Measurements from ENCODE around the gene CYB5A. TPM values are rescaled to one million over a fixed set of nuclear protein-coding genes. Genes with fewer than 3 reads are reported as not detected.

CYB5A gene
- total RNA-seq, 1 experiment from 2014 or later: 130 TPM

- BruUV-seq (replicated peaks): no TSS peak
- Histone ChIP-seq H3K36me3 (ENCODE audit: low read depth, low read length) (no peaks in the 10 kb centered on the region), H3K9me3 (ENCODE audit: low read length) (no peaks in the 10 kb centered on the region), H3K4me1 (ENCODE audit: insufficient read depth, low read length) (no peaks in the 10 kb centered on the region), H3K27me3 (ENCODE audit: low read length) (no peaks in the 10 kb centered on the region), H3K79me2 (ENCODE audit: low read length) (no peaks in the 10 kb centered on the region), H3K4me2 (ENCODE audit: low read length) (no peak overlapping the region), H3K27ac (ENCODE audit: low read length) (no peak overlapping the region), H3K9ac (ENCODE audit: low read length) (no peak overlapping the region), H3K9me2 (replicated peaks; ENCODE audit: low read length) (no peaks in the 10 kb centered on the region), H3K4me3 (ENCODE audit: low read length) (no peak overlapping the region), H4K20me1 (ENCODE audit: low read length) (no peaks in the 10 kb centered on the region), H3F3A (ENCODE audit: low read length, unreplicated experiment) (no peaks in the 10 kb centered on the region), H2AFZ (ENCODE audit: low read length) (no peak overlapping the region)
- intact Hi-C loops (cut with micrococcal nuclease): loop anchor here (5.0 kb wide), 1 partner anchor 98 kb away; no protein-coding TSS in a partner anchor
- DNase-seq (no peak), ATAC-seq (no peak)
- TF ChIP-seq EZH2 (IDR thresholded peaks at IDR 0.05; ENCODE audit: low read length, unreplicated experiment) (no peak), CTCF (conservative IDR thresholded peaks at IDR 0.05; ENCODE audit: low read depth, low read length) (no peak), EZH2phosphoT487 (IDR thresholded peaks at IDR 0.05; ENCODE audit: borderline replicate concordance, low read length) (no peak)
- ChIA-PET CTCF (no interaction called here), POLR2A (ENCODE audit: unreplicated experiment) (no interaction called here)
Observed at GRCh38 chr18:74244554-74244953, 47.2 kb downstream of the CYB5A start.

- intact Hi-C loops (cut with micrococcal nuclease): loop anchor here (5.0 kb wide), 1 partner anchor 99 kb away; no protein-coding TSS in a partner anchor
- no peak overlapping the region for H3K4me3 ChIP-seq (ENCODE audit: low read length)
- H3K79me2 ChIP-seq (ENCODE audit: low read length): no peaks in the 10 kb centered on the region
- DNase-seq: no peak
- H3K9me3 ChIP-seq (ENCODE audit: low read length): no peaks in the 10 kb centered on the region
- H3K4me1 ChIP-seq (ENCODE audit: insufficient read depth, low read length): no peaks in the 10 kb centered on the region
- H3K4me2 ChIP-seq (ENCODE audit: low read length): no peak overlapping the region
- H3F3A ChIP-seq (ENCODE audit: low read length, unreplicated experiment): no peaks in the 10 kb centered on the region
- H3K9ac ChIP-seq (ENCODE audit: low read length): no peak overlapping the region
- ChIA-PET POLR2A (ENCODE audit: unreplicated experiment) (no interaction called here), CTCF (no interaction called here)
- H4K20me1 ChIP-seq (ENCODE audit: low read length): no peaks in the 10 kb centered on the region
- BruUV-seq (replicated peaks): no TSS peak
- no peak for ATAC-seq
- no peak overlapping the region for H3K27ac ChIP-seq (ENCODE audit: low read length)
- no peaks in the 10 kb centered on the region for H3K9me2 ChIP-seq (replicated peaks; ENCODE audit: low read length)
- no peak overlapping the region for H2AFZ ChIP-seq (ENCODE audit: low read length)
- no peak for TF ChIP-seq EZH2phosphoT487 (IDR thresholded peaks at IDR 0.05; ENCODE audit: borderline replicate concordance, low read length)
- no peak for TF ChIP-seq CTCF (conservative IDR thresholded peaks at IDR 0.05; ENCODE audit: low read depth, low read length)
- no peak for TF ChIP-seq EZH2 (IDR thresholded peaks at IDR 0.05; ENCODE audit: low read length, unreplicated experiment)
- no peaks in the 10 kb centered on the region for H3K27me3 ChIP-seq (ENCODE audit: low read length)
- H3K36me3 ChIP-seq (ENCODE audit: low read depth, low read length): no peaks in the 10 kb centered on the region
Observed at GRCh38 chr18:74243127-74243526, 48.6 kb downstream of the CYB5A start.

GRCh38 chr18:74242438-74243096, 49.2 kb downstream of the CYB5A start:
- H4K20me1 ChIP-seq (ENCODE audit: low read length): no peaks in the 10 kb centered on the region
- no peaks in the 10 kb centered on the region for H3K4me1 ChIP-seq (ENCODE audit: insufficient read depth, low read length)
- H3K4me2 ChIP-seq (ENCODE audit: low read length): no peak overlapping the region
- no peaks in the 10 kb centered on the region for H3K36me3 ChIP-seq (ENCODE audit: low read depth, low read length)
- H3K27me3 ChIP-seq (ENCODE audit: low read length): no peaks in the 10 kb centered on the region
- TF ChIP-seq CTCF (conservative IDR thresholded peaks at IDR 0.05; ENCODE audit: low read depth, low read length): 0 out of 2 replicates have a peak, but pooled peaks have one; percentile 23
- TF ChIP-seq EZH2phosphoT487 (IDR thresholded peaks at IDR 0.05; ENCODE audit: borderline replicate concordance, low read length): no peak
- TF ChIP-seq EZH2 (IDR thresholded peaks at IDR 0.05; ENCODE audit: low read length, unreplicated experiment): no peak
- H2AFZ ChIP-seq (ENCODE audit: low read length): no peak overlapping the region
- ATAC-seq: peak; percentile 37; the same call in 1 of the 2 replicates
- intact Hi-C loops (cut with micrococcal nuclease): loop anchor here (5.0 kb wide), 1 partner anchor 100 kb away; no protein-coding TSS in a partner anchor
- no peaks in the 10 kb centered on the region for H3K9me3 ChIP-seq (ENCODE audit: low read length)
- BruUV-seq (replicated peaks): no TSS peak
- ChIA-PET CTCF (no interaction called here), POLR2A (ENCODE audit: unreplicated experiment) (no interaction called here)
- H3K4me3 ChIP-seq (ENCODE audit: low read length): no peak overlapping the region
- H3K9me2 ChIP-seq (replicated peaks; ENCODE audit: low read length): no peaks in the 10 kb centered on the region
- no peak overlapping the region for H3K9ac ChIP-seq (ENCODE audit: low read length)
- no peaks in the 10 kb centered on the region for H3F3A ChIP-seq (ENCODE audit: low read length, unreplicated experiment)
- H3K79me2 ChIP-seq (ENCODE audit: low read length): no peaks in the 10 kb centered on the region
- DNase-seq: peak; percentile 26
- no peak overlapping the region for H3K27ac ChIP-seq (ENCODE audit: low read length)
